Activated T-helper 1 cell treated with anti-CD3 and anti-CD28 coated beads, Interleukin-12 subunit alpha, Interleukin-12 subunit beta, Interleukin-2, Interleukin-4 antibody, amounts not matched to agents 30 ng/mL and 10 ng/mL and 1 ng/mL, durations not matched to agents 14 hours and 24 hours and 36 hours (primary cell): ENCODE measurements around the gene GULP1. TPM values are rescaled to one million over a fixed set of nuclear protein-coding genes. Genes with fewer than 3 reads are reported as not detected.
"Not testable (repeated sequence)": the region's sequence is repeated elsewhere in the genome, so short reads cannot be mapped to it uniquely, and the experiment has no call there.

Experiments used
- DNase-seq: peaks from one replicate; pipeline ENCODE4 v3.0.0; 2021; ENCODE audit warnings: low spot score
- H3K27ac Mint-ChIP-seq: one replicate; pipeline ENCODE4 v1.8.0; 2021; ENCODE audit warnings: mild to moderate bottlenecking, mixed read lengths
- H3K27me3 Mint-ChIP-seq: one replicate; pipeline ENCODE4 v1.8.0; 2022; ENCODE audit warnings: mild to moderate bottlenecking, moderate library complexity, mixed read lengths; ENCODE audit not compliant: insufficient read depth
- H3K36me3 Mint-ChIP-seq: one replicate; pipeline ENCODE4 v1.8.0; 2021; ENCODE audit warnings: low read depth, mixed read lengths
- H3K4me1 Mint-ChIP-seq: one replicate; pipeline ENCODE4 v1.8.0; 2021; ENCODE audit warnings: low read depth, mixed read lengths
- H3K4me3 Mint-ChIP-seq: one replicate; pipeline ENCODE4 v1.8.0; 2021; ENCODE audit warnings: mild to moderate bottlenecking, moderate library complexity, mixed read lengths
- H3K9me3 Mint-ChIP-seq: one replicate; pipeline ENCODE4 v1.8.0; 2021; ENCODE audit warnings: mixed read lengths
- intact Hi-C: fragments of 100-400 bp; cut with micrococcal nuclease; formaldehyde crosslinking; loops from one replicate; pipeline ENCODE4 v1.15.1; 2024
- total RNA-seq: library from RNA; stranded (reverse); gene quantifications from 2 replicates; pipeline ENCODE4 v1.2.3, GENCODE V29; 2022

Gene GULP1
- total RNA-seq, 1 donor from 2014 or later, result not detected

- intact Hi-C loops, result no loop called here
- H3K27me3 Mint-ChIP-seq, result no peaks in the 10 kb centered on the region
- H3K4me3 Mint-ChIP-seq, result no peak overlapping the region
- no peaks in the 10 kb centered on the region for H3K4me1 Mint-ChIP-seq
- DNase-seq, result no peak
- H3K27ac Mint-ChIP-seq, result no peak overlapping the region
- no peaks in the 10 kb centered on the region for H3K9me3 Mint-ChIP-seq
- no peaks in the 10 kb centered on the region for H3K36me3 Mint-ChIP-seq
Observed at GRCh38 chr2:188277786-188278185, 13.9 kb upstream of the GULP1 start.

GRCh38 chr2:188278388-188279092, 13.1 kb upstream of the GULP1 start:
- no peaks in the 10 kb centered on the region for H3K36me3 Mint-ChIP-seq
- intact Hi-C loops, result no loop called here
- no peaks in the 10 kb centered on the region for H3K9me3 Mint-ChIP-seq
- no peak for DNase-seq
- H3K4me1 Mint-ChIP-seq, result no peaks in the 10 kb centered on the region
- no peaks in the 10 kb centered on the region for H3K27me3 Mint-ChIP-seq
- H3K4me3 Mint-ChIP-seq, result no peak overlapping the region
- H3K27ac Mint-ChIP-seq, result no peak overlapping the region

DNA sequence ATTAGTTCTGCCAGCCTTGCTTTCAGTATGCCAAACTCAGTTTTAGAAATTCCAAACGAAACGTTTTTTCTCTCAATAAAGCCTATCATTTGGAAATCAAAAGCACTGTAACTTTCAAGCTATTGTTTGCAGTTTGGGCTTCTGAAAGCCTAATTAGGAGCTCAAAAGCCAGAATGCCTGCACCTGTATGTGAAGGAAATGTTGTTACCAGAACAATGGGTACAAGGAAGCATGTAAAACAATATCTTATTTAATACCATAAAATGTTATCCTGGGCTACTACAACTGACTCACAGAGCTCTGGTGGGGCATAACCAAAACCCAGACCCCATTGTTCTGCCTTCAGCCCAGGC, 12.6 kb upstream of the GULP1 start:
- H3K27ac Mint-ChIP-seq, result no peak overlapping the region
- no peaks in the 10 kb centered on the region for H3K9me3 Mint-ChIP-seq
- intact Hi-C loops, result no loop called here
- no peaks in the 10 kb centered on the region for H3K4me1 Mint-ChIP-seq
- DNase-seq, result no peak
- H3K36me3 Mint-ChIP-seq, result no peaks in the 10 kb centered on the region
- no peak overlapping the region for H3K4me3 Mint-ChIP-seq
- H3K27me3 Mint-ChIP-seq, result no peaks in the 10 kb centered on the region

DNA sequence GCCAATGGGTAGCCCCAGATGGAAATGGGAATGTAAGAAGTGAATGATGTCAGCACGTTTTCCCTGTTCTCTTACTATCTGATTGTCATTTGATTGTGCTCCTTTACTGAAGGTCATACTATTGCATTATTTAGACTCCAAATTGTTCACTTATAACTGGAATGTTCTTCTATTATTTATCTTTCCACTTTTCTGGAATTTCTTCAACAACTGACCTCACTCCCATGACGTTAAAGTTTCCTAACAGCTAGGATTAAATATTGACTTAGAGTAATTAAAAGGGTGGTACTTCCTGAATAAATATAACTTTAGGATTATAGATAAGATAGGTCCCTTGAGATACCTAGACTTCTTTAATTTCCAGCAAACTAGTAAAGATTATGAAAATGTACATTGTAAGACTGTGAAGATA, 10.9 kb upstream of the GULP1 start:
- Mint-ChIP-seq H3K36me3 (no peaks in the 10 kb centered on the region), H3K4me3 (no peak overlapping the region), H3K27ac (no peak overlapping the region), H3K4me1 (no peaks in the 10 kb centered on the region), H3K9me3 (no peaks in the 10 kb centered on the region), H3K27me3 (no peaks in the 10 kb centered on the region)
- no peak for DNase-seq
- intact Hi-C loops, result no loop called here

- intact Hi-C loops, result no loop called here
- no peak for DNase-seq
- Mint-ChIP-seq H3K4me3 (no peak overlapping the region), H3K4me1 (no peaks in the 10 kb centered on the region), H3K27me3 (no peaks in the 10 kb centered on the region), H3K36me3 (no peaks in the 10 kb centered on the region), H3K9me3 (no peaks in the 10 kb centered on the region), H3K27ac (no peak overlapping the region)
Observed at GRCh38 chr2:188282907-188283306, 8.8 kb upstream of the GULP1 start.

- H3K27ac Mint-ChIP-seq, DNase-seq, intact Hi-C loops, H3K27me3 Mint-ChIP-seq, H3K9me3 Mint-ChIP-seq, H3K4me3 Mint-ChIP-seq, H3K4me1 Mint-ChIP-seq, H3K36me3 Mint-ChIP-seq: not testable (repeated sequence)
Observed at GRCh38 chr2:188284251-188284650, 7.4 kb upstream of the GULP1 start.

- no peaks in the 10 kb centered on the region for H3K36me3 Mint-ChIP-seq
- H3K27ac Mint-ChIP-seq, result no peak overlapping the region
- intact Hi-C loops, result no loop called here
- peaks cover 2% of the 10 kb centered on the region for H3K27me3 Mint-ChIP-seq
- H3K9me3 Mint-ChIP-seq, result no peaks in the 10 kb centered on the region
- no peak for DNase-seq
- H3K4me3 Mint-ChIP-seq, result no peak overlapping the region
- H3K4me1 Mint-ChIP-seq, result no peaks in the 10 kb centered on the region
Observed at GRCh38 chr2:188285049-188285448, 6.6 kb upstream of the GULP1 start.

DNA sequence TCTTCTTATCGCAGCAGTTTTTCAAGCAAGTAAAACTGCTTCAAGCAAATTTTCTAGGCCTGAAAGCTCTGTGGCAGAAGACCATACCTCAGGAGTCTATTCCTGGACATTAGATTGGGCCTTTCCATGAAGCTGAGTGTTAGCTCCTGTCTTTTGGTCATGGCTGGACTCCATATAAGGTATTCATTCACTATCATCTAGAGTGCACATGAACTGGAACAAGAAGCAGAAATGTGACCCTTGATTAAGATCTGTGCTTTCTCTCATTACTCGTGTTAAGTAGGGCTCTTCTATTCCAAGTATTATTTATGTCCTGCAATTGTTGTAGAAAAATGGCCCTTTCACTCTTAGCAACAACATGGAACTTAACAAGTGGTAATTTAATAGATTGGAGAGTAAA, 5.9 kb upstream of the GULP1 start:
- intact Hi-C loops, result no loop called here
- H3K27ac Mint-ChIP-seq, result no peak overlapping the region
- no peaks in the 10 kb centered on the region for H3K9me3 Mint-ChIP-seq
- DNase-seq, result no peak
- H3K4me1 Mint-ChIP-seq, result no peaks in the 10 kb centered on the region
- H3K27me3 Mint-ChIP-seq, result peaks cover 7% of the 10 kb centered on the region
- no peaks in the 10 kb centered on the region for H3K36me3 Mint-ChIP-seq
- no peak overlapping the region for H3K4me3 Mint-ChIP-seq

DNA sequence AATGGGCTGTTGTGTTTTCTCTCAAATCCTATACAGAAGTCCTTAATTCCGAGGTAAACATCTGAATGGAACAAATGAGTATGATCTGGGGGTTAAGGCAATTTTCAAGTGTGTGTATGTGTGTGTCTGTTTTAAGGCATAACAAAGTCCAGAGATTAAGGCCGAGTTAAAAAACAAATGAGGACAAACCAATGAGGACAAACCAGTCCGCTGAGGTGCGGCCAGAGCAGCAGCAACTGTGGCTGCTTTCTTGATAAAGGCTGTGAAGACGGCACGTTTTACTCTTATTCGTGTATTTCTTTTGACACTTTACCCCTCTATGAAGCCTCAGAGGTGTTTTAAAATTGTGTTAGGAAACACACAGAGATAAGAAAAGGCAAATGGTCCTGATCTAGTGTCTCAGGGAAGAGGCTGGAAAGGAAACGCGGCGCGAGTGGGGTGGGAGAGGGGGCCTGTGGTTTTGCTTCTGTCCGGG, 495 bp upstream of the GULP1 start:
- peaks cover 7% of the 10 kb centered on the region for H3K4me1 Mint-ChIP-seq
- H3K27ac Mint-ChIP-seq, result no peak overlapping the region
- no peak overlapping the region for H3K4me3 Mint-ChIP-seq
- H3K27me3 Mint-ChIP-seq, result peaks cover 46% of the 10 kb centered on the region
- no peaks in the 10 kb centered on the region for H3K36me3 Mint-ChIP-seq
- intact Hi-C loops, result no loop called here
- H3K9me3 Mint-ChIP-seq, result no peaks in the 10 kb centered on the region
- DNase-seq, result no peak

DNA sequence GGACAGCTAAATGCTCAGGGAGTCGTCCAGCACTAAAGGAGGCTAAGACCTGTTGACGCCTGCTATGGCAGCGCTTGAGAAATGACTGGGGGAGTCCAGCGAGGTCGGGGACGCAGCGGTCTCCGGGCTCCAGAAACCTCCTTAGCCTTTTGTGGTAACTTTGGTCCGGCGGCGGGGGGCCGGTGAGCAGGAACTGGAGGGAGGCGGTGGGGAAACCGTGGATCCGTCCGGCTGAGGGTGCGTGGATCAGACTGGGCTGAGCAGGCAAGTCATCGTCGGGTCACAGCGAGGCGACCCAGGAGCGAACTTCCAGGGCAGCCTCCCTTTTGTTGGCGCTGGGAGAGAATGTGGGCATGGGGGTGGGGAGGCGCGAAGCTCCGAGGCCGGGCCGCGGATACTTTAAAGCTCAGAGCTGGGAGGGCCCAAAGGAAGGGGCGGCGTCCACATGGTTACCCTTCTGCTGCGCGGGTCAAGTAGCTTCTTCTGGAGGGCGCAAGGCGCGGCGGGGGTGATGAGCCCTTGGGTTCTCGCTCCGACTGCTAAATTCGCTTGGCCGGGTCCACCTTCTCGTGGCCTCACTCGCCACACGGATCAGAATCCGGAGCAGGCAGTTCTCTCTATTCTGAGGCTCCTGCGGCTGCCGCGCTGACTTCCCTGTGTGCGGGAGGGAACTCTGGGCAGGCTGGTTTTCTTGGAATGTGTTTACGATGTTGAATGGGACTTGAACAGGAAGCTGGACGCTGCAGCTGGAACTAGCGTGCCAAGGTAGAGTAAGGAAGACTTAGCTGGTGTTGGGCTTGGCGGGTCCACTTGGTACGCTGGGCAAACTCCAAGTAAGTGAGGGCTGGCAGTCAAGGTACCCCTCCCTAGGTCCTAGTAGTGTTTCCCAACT, 920 bp downstream of the GULP1 start:
- Mint-ChIP-seq H3K27ac (no peak overlapping the region), H3K27me3 (peaks cover 46% of the 10 kb centered on the region), H3K9me3 (no peaks in the 10 kb centered on the region), H3K36me3 (no peaks in the 10 kb centered on the region), H3K4me1 (peaks cover 7% of the 10 kb centered on the region), H3K4me3 (peak overlapping the region; percentile 60)
- intact Hi-C loops, result no loop called here
- no peak for DNase-seq

DNA sequence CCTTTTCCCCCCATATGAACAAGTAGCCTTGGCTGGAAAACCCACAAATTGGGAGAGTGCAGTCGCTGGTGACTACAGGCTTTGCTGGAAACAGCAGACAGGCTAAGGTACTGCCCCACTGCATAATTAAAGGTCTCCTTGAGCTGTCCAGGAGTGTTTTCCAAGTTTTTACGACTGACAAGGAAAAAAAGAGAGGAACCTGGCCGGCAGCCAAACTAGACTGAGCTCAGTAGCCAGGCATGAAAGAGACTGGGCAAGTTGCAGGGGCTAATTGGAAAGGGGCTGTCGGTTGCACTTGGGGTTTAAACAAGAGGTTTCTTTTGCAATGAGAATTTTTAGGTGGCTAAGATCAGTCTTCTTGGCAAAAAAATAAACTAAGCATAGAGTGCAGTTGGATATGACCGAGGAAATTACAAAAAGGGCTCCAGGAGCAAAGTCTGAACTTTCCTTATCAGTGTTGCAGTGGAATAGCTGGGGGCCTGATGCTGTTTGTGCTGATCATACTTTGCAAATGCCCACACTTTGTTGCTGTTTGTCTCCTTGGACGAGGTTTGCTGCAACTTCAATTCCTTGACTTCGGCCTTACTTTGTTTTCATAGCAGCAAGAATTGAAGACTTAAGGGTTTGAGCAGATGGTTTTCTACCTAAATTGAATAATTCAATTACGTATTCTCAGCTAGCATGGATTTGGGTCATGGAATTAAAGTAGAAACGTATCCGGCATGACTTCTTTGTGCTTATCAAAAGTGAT, 2.1 kb downstream of the GULP1 start:
- H3K27me3 Mint-ChIP-seq, result peaks cover 46% of the 10 kb centered on the region
- H3K36me3 Mint-ChIP-seq, result no peaks in the 10 kb centered on the region
- intact Hi-C loops, result no loop called here
- no peak overlapping the region for H3K27ac Mint-ChIP-seq
- no peaks in the 10 kb centered on the region for H3K9me3 Mint-ChIP-seq
- H3K4me1 Mint-ChIP-seq, result peaks cover 7% of the 10 kb centered on the region
- no peak for DNase-seq
- no peak overlapping the region for H3K4me3 Mint-ChIP-seq

- intact Hi-C loops, result no loop called here
- peaks cover 46% of the 10 kb centered on the region for H3K27me3 Mint-ChIP-seq
- no peak for DNase-seq
- no peaks in the 10 kb centered on the region for H3K36me3 Mint-ChIP-seq
- H3K27ac Mint-ChIP-seq, result no peak overlapping the region
- H3K9me3 Mint-ChIP-seq, result no peaks in the 10 kb centered on the region
- peaks cover 7% of the 10 kb centered on the region for H3K4me1 Mint-ChIP-seq
- no peak overlapping the region for H3K4me3 Mint-ChIP-seq
Observed at GRCh38 chr2:188294352-188294926, 2.8 kb downstream of the GULP1 start.
